KMS-11 (cell line): Measurements from ENCODE around the gene GPR17.

Experiments
- H2AFZ ChIP-seq: fragments of 200-600 bp; sonication (generic); 2 replicates; pipeline ENCODE4 v1.6.1; 2016; ENCODE audit warnings: antibody characterized with exemption, mixed run types, low read depth
- H3K27ac ChIP-seq: fragments of 200-600 bp; sonication (generic); 2 replicates; pipeline ENCODE4 v1.6.1; 2016; ENCODE audit warnings: mild to moderate bottlenecking, mixed run types
- H3K27me3 ChIP-seq: fragments of 200-600 bp; sonication (generic); 2 replicates; pipeline ENCODE4 v1.6.1; 2017; ENCODE audit warnings: mild to moderate bottlenecking, low read depth, mixed run types, moderate library complexity; ENCODE audit not compliant: insufficient read depth
- H3K36me3 ChIP-seq: fragments of 200-600 bp; sonication (generic); 2 replicates; pipeline ENCODE4 v1.6.1; 2017; ENCODE audit warnings: mild to moderate bottlenecking, mixed run types; ENCODE audit not compliant: insufficient read depth
- H3K4me1 ChIP-seq: fragments of 200-600 bp; sonication (generic); 2 replicates; pipeline ENCODE4 v1.6.1; 2016; ENCODE audit warnings: mild to moderate bottlenecking, low read depth, mixed run types; ENCODE audit not compliant: poor library complexity, severe bottlenecking
- H3K4me2 ChIP-seq: fragments of 200-600 bp; sonication (generic); 2 replicates; pipeline ENCODE4 v1.7.0; 2016; ENCODE audit warnings: mild to moderate bottlenecking, mixed run types
- H3K4me3 ChIP-seq: fragments of 200-600 bp; sonication (generic); IDR thresholded peaks from 2 replicates; pipeline ENCODE4 v1.6.1; 2017; ENCODE audit warnings: low read depth, low read length, mixed read lengths; ENCODE audit not compliant: insufficient read depth
- H3K79me2 ChIP-seq: fragments of 200-600 bp; sonication (generic); 2 replicates; pipeline ENCODE4 v1.6.1; 2016; ENCODE audit warnings: low read depth, mixed run types; ENCODE audit not compliant: insufficient read depth
- H3K9ac ChIP-seq: fragments of 200-600 bp; sonication (generic); 2 replicates; pipeline ENCODE4 v1.6.1; 2016; ENCODE audit warnings: mild to moderate bottlenecking, mixed run types
- H4K20me1 ChIP-seq: fragments of 200-600 bp; sonication (generic); 2 replicates; pipeline ENCODE4 v1.6.1; 2016; ENCODE audit warnings: mild to moderate bottlenecking, mixed run types; ENCODE audit not compliant: insufficient read depth
- TF ChIP-seq, protein P1 (sequence below): fragments of 200-600 bp; sonication (generic); conservative IDR thresholded peaks from 2 replicates; pipeline ENCODE4 v1.6.1; 2017; ENCODE audit warnings: low read depth, mild to moderate bottlenecking, antibody characterized with exemption, low read length, moderate library complexity, mixed read lengths

The GPR17 gene

DNA sequence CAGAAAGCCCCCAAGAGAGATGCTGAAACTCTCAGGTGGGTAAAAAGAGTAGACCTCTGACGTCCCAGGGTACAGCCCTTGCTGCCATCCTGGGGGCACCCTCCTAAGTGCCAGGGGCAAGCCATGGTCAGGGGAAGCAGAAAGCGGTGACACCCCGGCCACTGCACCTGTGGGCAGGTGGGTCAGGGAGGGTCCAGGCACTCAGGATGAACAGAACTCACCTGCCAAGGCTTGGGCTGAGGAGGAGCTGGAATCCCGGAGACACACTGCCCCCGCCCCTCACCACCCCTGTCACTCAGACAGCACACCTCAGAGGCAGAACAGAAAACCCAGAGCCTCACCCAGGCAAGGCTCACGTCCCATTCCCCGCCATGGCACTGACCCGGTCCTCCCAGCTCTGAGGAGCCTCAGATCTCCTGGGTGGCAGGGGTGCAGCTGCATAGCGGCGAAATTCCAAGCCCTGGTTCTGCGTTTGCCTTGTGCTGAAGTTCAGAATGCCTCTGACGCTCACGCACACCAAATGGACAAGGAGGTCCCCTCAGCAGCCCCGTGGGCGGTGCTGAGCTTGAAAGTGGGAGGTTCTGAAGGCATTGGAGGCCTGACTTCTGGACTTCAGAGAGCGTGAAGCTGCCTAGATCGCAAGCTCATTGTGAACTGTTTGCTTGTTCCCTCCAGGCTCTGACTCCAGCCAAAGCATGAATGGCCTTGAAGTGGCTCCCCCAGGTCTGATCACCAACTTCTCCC lies 4.3 kb downstream of the GPR17 start:
- no peak overlapping the region for H3K27ac ChIP-seq
- H3K4me2 ChIP-seq, result no peak overlapping the region
- H3K79me2 ChIP-seq, result no peaks in the 10 kb centered on the region
- no peaks in the 10 kb centered on the region for H3K27me3 ChIP-seq
- H3K4me1 ChIP-seq, result no peaks in the 10 kb centered on the region
- no peak overlapping the region for H2AFZ ChIP-seq
- no peak overlapping the region for H3K4me3 ChIP-seq
- H4K20me1 ChIP-seq, result no peaks in the 10 kb centered on the region
- H3K9ac ChIP-seq, result no peak overlapping the region
- TF ChIP-seq, protein P1, sequence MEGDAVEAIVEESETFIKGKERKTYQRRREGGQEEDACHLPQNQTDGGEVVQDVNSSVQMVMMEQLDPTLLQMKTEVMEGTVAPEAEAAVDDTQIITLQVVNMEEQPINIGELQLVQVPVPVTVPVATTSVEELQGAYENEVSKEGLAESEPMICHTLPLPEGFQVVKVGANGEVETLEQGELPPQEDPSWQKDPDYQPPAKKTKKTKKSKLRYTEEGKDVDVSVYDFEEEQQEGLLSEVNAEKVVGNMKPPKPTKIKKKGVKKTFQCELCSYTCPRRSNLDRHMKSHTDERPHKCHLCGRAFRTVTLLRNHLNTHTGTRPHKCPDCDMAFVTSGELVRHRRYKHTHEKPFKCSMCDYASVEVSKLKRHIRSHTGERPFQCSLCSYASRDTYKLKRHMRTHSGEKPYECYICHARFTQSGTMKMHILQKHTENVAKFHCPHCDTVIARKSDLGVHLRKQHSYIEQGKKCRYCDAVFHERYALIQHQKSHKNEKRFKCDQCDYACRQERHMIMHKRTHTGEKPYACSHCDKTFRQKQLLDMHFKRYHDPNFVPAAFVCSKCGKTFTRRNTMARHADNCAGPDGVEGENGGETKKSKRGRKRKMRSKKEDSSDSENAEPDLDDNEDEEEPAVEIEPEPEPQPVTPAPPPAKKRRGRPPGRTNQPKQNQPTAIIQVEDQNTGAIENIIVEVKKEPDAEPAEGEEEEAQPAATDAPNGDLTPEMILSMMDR, result no peak; the same call in 1 of the 2 replicates
- H3K36me3 ChIP-seq, result no peaks in the 10 kb centered on the region

DNA sequence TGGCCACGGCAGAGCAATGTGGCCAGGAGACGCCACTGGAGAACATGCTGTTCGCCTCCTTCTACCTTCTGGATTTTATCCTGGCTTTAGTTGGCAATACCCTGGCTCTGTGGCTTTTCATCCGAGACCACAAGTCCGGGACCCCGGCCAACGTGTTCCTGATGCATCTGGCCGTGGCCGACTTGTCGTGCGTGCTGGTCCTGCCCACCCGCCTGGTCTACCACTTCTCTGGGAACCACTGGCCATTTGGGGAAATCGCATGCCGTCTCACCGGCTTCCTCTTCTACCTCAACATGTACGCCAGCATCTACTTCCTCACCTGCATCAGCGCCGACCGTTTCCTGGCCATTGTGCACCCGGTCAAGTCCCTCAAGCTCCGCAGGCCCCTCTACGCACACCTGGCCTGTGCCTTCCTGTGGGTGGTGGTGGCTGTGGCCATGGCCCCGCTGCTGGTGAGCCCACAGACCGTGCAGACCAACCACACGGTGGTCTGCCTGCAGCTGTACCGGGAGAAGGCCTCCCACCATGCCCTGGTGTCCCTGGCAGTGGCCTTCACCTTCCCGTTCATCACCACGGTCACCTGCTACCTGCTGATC lies 4.9 kb downstream of the GPR17 start:
- no peaks in the 10 kb centered on the region for H3K4me1 ChIP-seq
- no peaks in the 10 kb centered on the region for H3K79me2 ChIP-seq
- H4K20me1 ChIP-seq, result no peaks in the 10 kb centered on the region
- TF ChIP-seq, protein P1, result no peak
- no peak overlapping the region for H3K4me2 ChIP-seq
- H3K9ac ChIP-seq, result no peak overlapping the region
- no peaks in the 10 kb centered on the region for H3K36me3 ChIP-seq
- no peaks in the 10 kb centered on the region for H3K27me3 ChIP-seq
- no peak overlapping the region for H3K4me3 ChIP-seq
- H2AFZ ChIP-seq, result no peak overlapping the region
- no peak overlapping the region for H3K27ac ChIP-seq

DNA sequence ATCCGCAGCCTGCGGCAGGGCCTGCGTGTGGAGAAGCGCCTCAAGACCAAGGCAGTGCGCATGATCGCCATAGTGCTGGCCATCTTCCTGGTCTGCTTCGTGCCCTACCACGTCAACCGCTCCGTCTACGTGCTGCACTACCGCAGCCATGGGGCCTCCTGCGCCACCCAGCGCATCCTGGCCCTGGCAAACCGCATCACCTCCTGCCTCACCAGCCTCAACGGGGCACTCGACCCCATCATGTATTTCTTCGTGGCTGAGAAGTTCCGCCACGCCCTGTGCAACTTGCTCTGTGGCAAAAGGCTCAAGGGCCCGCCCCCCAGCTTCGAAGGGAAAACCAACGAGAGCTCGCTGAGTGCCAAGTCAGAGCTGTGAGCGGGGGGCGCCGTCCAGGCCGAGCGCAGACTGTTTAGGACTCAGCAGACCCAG lies 5.4 kb downstream of the GPR17 start:
- Histone ChIP-seq H3K9ac (no peak overlapping the region), H3K4me1 (no peaks in the 10 kb centered on the region), H3K4me3 (no peak overlapping the region), H3K79me2 (no peaks in the 10 kb centered on the region), H2AFZ (no peak overlapping the region), H3K27ac (no peak overlapping the region), H4K20me1 (no peaks in the 10 kb centered on the region), H3K27me3 (no peaks in the 10 kb centered on the region), H3K4me2 (no peak overlapping the region), H3K36me3 (no peaks in the 10 kb centered on the region)
- TF ChIP-seq, protein P1, result no peak

DNA sequence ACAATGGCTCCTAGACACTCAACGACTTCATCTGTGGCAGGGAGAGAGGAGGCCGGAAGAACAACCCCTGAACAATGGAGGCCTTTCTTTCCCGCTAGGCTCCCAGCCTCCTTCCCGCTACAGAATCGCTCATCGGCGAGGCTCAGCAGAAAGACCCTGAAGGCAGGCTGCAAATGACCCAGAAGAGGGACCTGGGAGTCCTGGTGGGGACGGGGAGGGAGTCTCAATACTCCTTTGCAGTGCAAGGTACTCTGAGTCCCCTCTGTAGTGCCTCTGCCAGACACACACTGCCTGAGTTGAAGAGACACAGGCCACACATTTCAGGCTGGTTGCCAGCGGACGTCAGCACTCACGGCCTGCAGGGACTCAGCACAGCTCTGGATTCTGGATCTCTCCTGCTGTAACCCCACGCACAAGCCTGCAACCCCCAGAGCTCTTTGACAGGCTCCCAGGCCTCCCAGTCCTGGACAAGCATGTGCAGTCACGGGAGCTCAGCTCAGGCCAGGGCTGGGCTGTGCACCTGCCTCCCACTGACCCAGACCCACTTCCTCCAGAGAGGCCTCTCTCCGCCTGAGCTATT lies 6.1 kb downstream of the GPR17 start:
- Histone ChIP-seq H2AFZ (no peak overlapping the region), H4K20me1 (no peaks in the 10 kb centered on the region), H3K4me2 (no peak overlapping the region), H3K4me1 (no peaks in the 10 kb centered on the region), H3K79me2 (no peaks in the 10 kb centered on the region), H3K27me3 (no peaks in the 10 kb centered on the region), H3K9ac (no peak overlapping the region), H3K27ac (no peak overlapping the region), H3K36me3 (no peaks in the 10 kb centered on the region), H3K4me3 (no peak overlapping the region)
- TF ChIP-seq, protein P1, result no peak
